H1 (cell line): ENCODE results near the gene GNG13. TPM values are rescaled to one million over a fixed set of nuclear protein-coding genes. Genes with fewer than 3 reads are reported as not detected.
A peak's percentile ranks its signal among the peaks of the same experiment; 100 is the strongest.

Experiments used
- CTCF ChIA-PET: fragments of 300-600 bp; sonication (Branson Sonifier 250); formaldehyde crosslinking; loops from one replicate; lab custom pipeline; 2021; ENCODE audit not compliant: partially characterized antibody; lab: Charles Lee
- POLR2A ChIA-PET: fragments of 300-600 bp; sonication (Branson Sonifier 250); formaldehyde crosslinking; loops from one replicate; lab custom pipeline; 2021; ENCODE audit warnings: inconsistent platforms; ENCODE audit not compliant: partially characterized antibody; lab: Charles Lee
- DNase-seq, 2 experiments: peaks; one replicate each; pipeline versions ENCODE4 v3.0.0 to v3.0.0-alpha.2; 2010 to 2022; ENCODE audit warnings: low spot score in 2 of 2, low read depth in 1 of 2, mixed read lengths in 1 of 2
- FAIRE-seq: peaks from 2 replicates; lab custom pipeline; 2011; peaks lifted over from hg19 to GRCh38; lab: Jason Lieb, UNC
- H2AFZ ChIP-seq: 2 replicates; pipeline ENCODE4 v1.8.1; 2012; ENCODE audit warnings: low read length, inconsistent platforms
- H2AK5ac ChIP-seq: 2 replicates; pipeline ENCODE4 v1.6.1; 2013; ENCODE audit warnings: low read depth, low read length
- H2BK120ac ChIP-seq: replicated peaks from 2 replicates; pipeline ENCODE3; 2013; ENCODE audit warnings: low read depth, low read length, inconsistent platforms
- H2BK12ac ChIP-seq: 2 replicates; pipeline ENCODE4 v1.6.1; 2013; ENCODE audit warnings: low read depth, low read length
- H2BK15ac ChIP-seq: 2 replicates; pipeline ENCODE4 v1.6.1; 2013; ENCODE audit warnings: low read length
- H2BK20ac ChIP-seq: 2 replicates; pipeline ENCODE4 v1.6.1; 2013; ENCODE audit warnings: low read length
- H2BK5ac ChIP-seq: 2 replicates; pipeline ENCODE4 v1.6.1; 2013; ENCODE audit warnings: low read depth, low read length
- H3K14ac ChIP-seq: 2 replicates; pipeline ENCODE4 v1.6.1; 2013; ENCODE audit warnings: inconsistent platforms; ENCODE audit not compliant: insufficient read length
- H3K18ac ChIP-seq: 2 replicates; pipeline ENCODE4 v1.6.1; 2013; ENCODE audit warnings: low read length; ENCODE audit errors: extremely low read depth
- H3K23ac ChIP-seq: 2 replicates; pipeline ENCODE4 v1.6.1; 2013; ENCODE audit warnings: inconsistent platforms; ENCODE audit not compliant: insufficient read length
- H3K23me2 ChIP-seq: 2 replicates; pipeline ENCODE4 v1.6.1; 2013; ENCODE audit warnings: low read depth, low read length
- H3K27ac ChIP-seq: 2 replicates; pipeline ENCODE4 v1.6.1; 2011; ENCODE audit warnings: low read depth, low read length, inconsistent platforms
- H3K27me3 ChIP-seq, 4 experiments: replicated peaks in 1 of 4; 1 replicate in 1 of 4; 2 replicates in 3 of 4; pipeline versions ENCODE4 v1.6.1 to v1.8.1; 2011 to 2013; ENCODE audit warnings: low read length in 3 of 4, mild to moderate bottlenecking in 3 of 4, inconsistent platforms in 2 of 4, mixed read lengths in 2 of 4, moderate library complexity in 1 of 4; ENCODE audit not compliant: control insufficient read depth in 3 of 4, insufficient read depth in 3 of 4; ENCODE audit errors: extremely low read depth in 1 of 4
- H3K36me3 ChIP-seq, 4 experiments: 2 replicates each; pipeline versions ENCODE4 v1.6.1 to v1.8.1; 2011 to 2013; ENCODE audit warnings: mild to moderate bottlenecking in 4 of 4, low read length in 3 of 4, moderate library complexity in 2 of 4, control low read depth in 1 of 4, inconsistent platforms in 1 of 4; ENCODE audit not compliant: insufficient read depth in 4 of 4, control insufficient read depth in 2 of 4
- H3K4ac ChIP-seq: replicated peaks from 2 replicates; pipeline ENCODE3; 2013; ENCODE audit warnings: low read length, low read depth, mixed read lengths, inconsistent platforms; ENCODE audit not compliant: insufficient read length
- H3K4me1 ChIP-seq, 4 experiments: replicated peaks in 1 of 4; 1 replicate in 1 of 4; 2 replicates in 3 of 4; pipeline versions ENCODE4 v1.6.1 to v1.8.1; 2011 to 2013; ENCODE audit warnings: low read length in 3 of 4, inconsistent platforms in 2 of 4, mixed read lengths in 1 of 4; ENCODE audit not compliant: insufficient read depth in 4 of 4, control insufficient read depth in 3 of 4
- H3K4me2 ChIP-seq, 2 experiments: 2 replicates each; pipeline versions ENCODE4 v1.6.1 to v1.8.1; 2011 to 2013; ENCODE audit warnings: low read depth in 2 of 2, low read length in 2 of 2, control low read depth in 1 of 2, inconsistent platforms in 1 of 2, mild to moderate bottlenecking in 1 of 2; ENCODE audit not compliant: insufficient read depth in 1 of 2
- H3K4me3 ChIP-seq, 4 experiments: fragments of 200-600, 300-600 bp in 1 of 4; sonication (generic), shearing (Covaris generic), sonication (Bioruptor Twin) in 1 of 4; 2 replicates each; pipeline versions ENCODE4 v1.5.1 to v1.8.1; 2011 to 2016; ENCODE audit warnings: low read length in 4 of 4, low read depth in 3 of 4, control low read depth in 2 of 4, inconsistent platforms in 2 of 4, mild to moderate bottlenecking in 2 of 4, mixed read lengths in 1 of 4, moderate library complexity in 1 of 4; ENCODE audit not compliant: insufficient read depth in 2 of 4; ENCODE audit errors: extremely low read depth in 1 of 4
- H3K56ac ChIP-seq: replicated peaks from 2 replicates; pipeline ENCODE3; 2013; ENCODE audit warnings: low read depth, mild to moderate bottlenecking, mixed read lengths, low read length, inconsistent platforms; ENCODE audit not compliant: insufficient read length
- H3K79me1 ChIP-seq: 2 replicates; pipeline ENCODE4 v1.6.1; 2013; ENCODE audit warnings: low read depth, low read length, control low read depth
- H3K79me2 ChIP-seq, 2 experiments: 2 replicates each; pipeline versions ENCODE4 v1.6.1 to v1.8.1; 2012 to 2013; ENCODE audit warnings: low read length in 2 of 2, mild to moderate bottlenecking in 2 of 2, inconsistent platforms in 1 of 2; ENCODE audit not compliant: insufficient read depth in 2 of 2, control insufficient read depth in 1 of 2
- H3K9ac ChIP-seq, 4 experiments: replicated peaks in 1 of 4; 1 replicate in 1 of 4; 2 replicates in 3 of 4; pipeline versions ENCODE4 v1.6.1 to v1.8.1; 2011 to 2013; ENCODE audit warnings: low read depth in 3 of 4, low read length in 3 of 4, control low read depth in 2 of 4, mild to moderate bottlenecking in 2 of 4, moderate library complexity in 2 of 4, inconsistent platforms in 1 of 4; ENCODE audit errors: extremely low read depth in 1 of 4
- H3K9me3 ChIP-seq, 2 experiments: 2 replicates each; pipeline versions ENCODE4 v1.6.1 to v1.8.1; 2012 to 2013; ENCODE audit warnings: mild to moderate bottlenecking in 2 of 2, moderate library complexity in 2 of 2, control low read depth in 1 of 2, inconsistent platforms in 1 of 2, low read depth in 1 of 2, low read length in 1 of 2, mixed read lengths in 1 of 2; ENCODE audit not compliant: insufficient read depth in 2 of 2
- H4K20me1 ChIP-seq, 2 experiments: replicated peaks in 1 of 2; 2 replicates each; pipeline versions ENCODE3 to v1.8.1; 2011 to 2013; ENCODE audit warnings: inconsistent platforms in 2 of 2, low read length in 2 of 2, mild to moderate bottlenecking in 1 of 2; ENCODE audit not compliant: insufficient read depth in 2 of 2, control insufficient read depth in 1 of 2
- H4K5ac ChIP-seq: 2 replicates; pipeline ENCODE4 v1.6.1; 2013; ENCODE audit warnings: low read length, low read depth, mixed read lengths, inconsistent platforms; ENCODE audit not compliant: insufficient read length
- H4K8ac ChIP-seq: 2 replicates; pipeline ENCODE4 v1.8.0; 2013; ENCODE audit warnings: mild to moderate bottlenecking, moderate library complexity, low read length, inconsistent platforms; ENCODE audit not compliant: insufficient read depth; ENCODE audit errors: extremely low read depth
- H4K91ac ChIP-seq: replicated peaks from 2 replicates; pipeline ENCODE3; 2013; ENCODE audit warnings: low read length, mixed read lengths, inconsistent platforms; ENCODE audit not compliant: insufficient read length
- BACH1 ChIP-seq: IDR thresholded peaks from 2 replicates; pipeline ENCODE4 v1.6.1; 2012; ENCODE audit warnings: low read length, improper control_type of control experiment
- BCL11A ChIP-seq, 2 experiments: IDR thresholded peaks; one replicate each; pipeline ENCODE4 v1.6.1; 2011; ENCODE audit warnings: low read depth in 2 of 2, low read length in 2 of 2, mild to moderate bottlenecking in 2 of 2
- CREB1 ChIP-seq: IDR thresholded peaks from 2 replicates; pipeline ENCODE4 v1.6.1; 2012; ENCODE audit warnings: inconsistent platforms
- GTF2F1 ChIP-seq: IDR thresholded peaks from 2 replicates; pipeline ENCODE4 v1.6.1; 2012; ENCODE audit warnings: low read depth, low read length, improper control_type of control experiment, borderline replicate concordance
- HDAC6 ChIP-seq: IDR thresholded peaks from one replicate; pipeline ENCODE4 v1.7.1; 2012; ENCODE audit warnings: low read depth, mild to moderate bottlenecking, inconsistent platforms, low read length, moderate library complexity
- JUND ChIP-seq: IDR thresholded peaks from 2 replicates; pipeline ENCODE4 v1.6.1; 2011; ENCODE audit warnings: mild to moderate bottlenecking, improper control_type of control experiment, low read length
- NRF1 ChIP-seq: IDR thresholded peaks from 2 replicates; pipeline ENCODE4 v1.6.1; 2011; ENCODE audit warnings: mild to moderate bottlenecking, low read depth, low read length, improper control_type of control experiment
- RXRA ChIP-seq: IDR thresholded peaks from 2 replicates; pipeline ENCODE4 v1.6.1; 2011; ENCODE audit warnings: low read depth, mild to moderate bottlenecking, low read length, moderate library complexity; ENCODE audit not compliant: insufficient read depth
- SAP30 ChIP-seq: fragments of 300-600 bp; sonication (generic); IDR thresholded peaks from 2 replicates; pipeline ENCODE4 v1.7.1; 2012; ENCODE audit warnings: low read length, moderate library complexity, mild to moderate bottlenecking, inconsistent platforms; ENCODE audit not compliant: insufficient read depth, insufficient replicate concordance
- SP4 ChIP-seq: IDR thresholded peaks from 2 replicates; pipeline ENCODE4 v1.6.1; 2012; ENCODE audit warnings: low read length, inconsistent platforms
- TBP ChIP-seq: IDR thresholded peaks from 2 replicates; pipeline ENCODE4 v1.6.1; 2011; ENCODE audit warnings: low read depth, low read length, improper control_type of control experiment
- TEAD4 ChIP-seq: IDR thresholded peaks from 2 replicates; pipeline ENCODE4 v1.6.1; 2012; ENCODE audit warnings: low read depth, low read length, inconsistent platforms, mixed read lengths
- YY1 ChIP-seq: IDR thresholded peaks from 2 replicates; pipeline ENCODE4 v1.6.1; 2011; ENCODE audit warnings: low read depth, mild to moderate bottlenecking, low read length
- WGBS, 2 experiments: shearing (Covaris generic) in 1 of 2; methylation state at CpG; one replicate each; pipeline versions ENCODE4 v1.1.6 to v1.1.7; 2013 to 2015; ENCODE audit warnings: low lambda C conversion rate in 2 of 2, mixed read lengths in 2 of 2, inconsistent platforms in 1 of 2, low coverage in 1 of 2, missing lambda C conversion rate in 1 of 2; ENCODE audit not compliant: insufficient replicate concordance in 2 of 2, insufficient coverage in 1 of 2, insufficient read length in 1 of 2; ENCODE audit errors: extremely low coverage in 1 of 2, missing lambda C conversion rate in 1 of 2; 5-methylcytosine and 5-hydroxymethylcytosine counted together
- polyA plus RNA-seq, 7 experiments: library from polyadenylated mRNA; depleted of rRNA in 3 of 7; stranded (reverse) in 5 of 7; unstranded in 2 of 7; fragments of >200 nt in 5 of 7; fragments of 200-250 nt in 2 of 7; gene quantifications; 1 replicate in 5 of 7; 2 replicates in 1 of 7; 4 replicates in 1 of 7; pipeline versions ENCODE4 v1.2.1 to v1.2.3, GENCODE V29; 2011 to 2013; ENCODE audit warnings: missing spikeins in 2 of 7, mixed read lengths in 2 of 7
- total RNA-seq: library from RNA; stranded (reverse); fragmentation: NEBNext Ultra II Directional; extraction: Animal tissue kit (Norgen Biotek cat#: 25700); gene quantifications from 2 replicates; pipeline ENCODE4 v1.2.1, GENCODE V29; 2021

The GNG13 gene
- total and polyA plus RNA-seq, 2 of the 8 experiments (the other 6 are each of a cell fraction or from before 2014, with no cell fraction given) = not detected

DNA sequence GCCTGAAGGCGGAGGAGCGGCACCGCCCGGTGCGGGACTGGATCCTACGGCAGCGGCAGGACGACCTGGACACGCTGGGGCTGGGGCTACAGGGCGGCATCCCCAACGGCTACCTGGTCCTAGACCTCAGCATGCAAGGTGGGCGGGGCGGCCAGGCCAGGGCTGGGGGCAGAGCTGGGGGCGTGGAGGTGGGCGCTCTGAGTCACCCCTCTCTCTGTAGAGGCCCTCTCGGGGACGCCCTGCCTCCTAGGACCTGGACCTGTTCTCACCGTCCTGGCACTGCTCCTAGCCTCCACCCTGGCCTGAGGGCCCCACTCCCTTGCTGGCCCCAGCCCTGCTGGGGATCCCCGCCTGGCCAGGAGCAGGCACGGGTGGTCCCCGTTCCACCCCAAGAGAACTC lies 32.1 kb downstream of the GNG13 start:
- no peaks in the 10 kb centered on the region for H3K9me3 ChIP-seq
- no peak overlapping the region for H3K14ac ChIP-seq
- H4K20me1 ChIP-seq = no peaks in the 10 kb centered on the region
- H4K8ac ChIP-seq = peak overlapping the region; percentile 11; the same call in 1 of the 2 replicates
- H3K56ac ChIP-seq = no peak overlapping the region
- no peaks in the 10 kb centered on the region for H3K79me1 ChIP-seq
- H3K27me3 ChIP-seq = no peaks in the 10 kb centered on the region
- no peak overlapping the region for H2BK15ac ChIP-seq
- no peak overlapping the region; the same call in 1 of the 2 replicates for H3K27ac ChIP-seq
- H3K4ac ChIP-seq = no peak overlapping the region
- peaks cover 0 to 8% (median 6%) of the 10 kb centered on the region in 4 experiments; a peak in 5 of 7 replicates for H3K4me1 ChIP-seq
- FAIRE-seq (no peak), DNase-seq (no peak)
- H3K23me2 ChIP-seq = no peaks in the 10 kb centered on the region; the same call in 1 of the 2 replicates
- H2AFZ ChIP-seq = no peak overlapping the region
- ChIA-PET POLR2A (interaction anchor here (1.0 to 1.8 kb wide), 3 partner anchors 9 to 52 kb away, joined by 3 read pairs; partner anchors contain the start of gene ANTKMT), CTCF (interaction anchor here (0.6 kb wide), 1 partner anchor 272 kb away, joined by 3 read pairs; no protein-coding TSS in a partner anchor)
- H3K23ac ChIP-seq = no peak overlapping the region
- WGBS, 2 experiments = 86% methylated on average over 9 of the region's 21 CpGs; no CpG with 5 or more reads in 1 of the 2 experiments
- no peaks in the 10 kb centered on the region for H3K79me2 ChIP-seq
- no peak overlapping the region for H2BK5ac ChIP-seq
- no peak overlapping the region for H4K91ac ChIP-seq
- H3K4me2 ChIP-seq = 0 out of 4 replicates have a peak overlapping the region, but pooled peaks of 1 of the 2 experiments have one; percentile 21
- no peak overlapping the region for H4K5ac ChIP-seq
- H2BK120ac ChIP-seq = no peak overlapping the region
- H2AK5ac ChIP-seq = no peak overlapping the region
- H2BK20ac ChIP-seq = no peak overlapping the region
- peak overlapping the region; percentile 32; the same call in 1 of the 2 replicates for H3K18ac ChIP-seq
- H2BK12ac ChIP-seq = peak overlapping the region; percentile 39; the same call in 1 of the 2 replicates
- no peaks in the 10 kb centered on the region for H3K36me3 ChIP-seq
- no peak overlapping the region for H3K9ac ChIP-seq
- no peak overlapping the region for H3K4me3 ChIP-seq
- TF ChIP-seq GTF2F1 = no peak
- no peak for TF ChIP-seq NRF1
- TF ChIP-seq TEAD4 = no peak
- no peak for TF ChIP-seq BCL11A (IDR thresholded peaks at IDR 0.05; ENCODE audit: low read depth in 2 of 2, low read length in 2 of 2)
- TF ChIP-seq BACH1 = no peak
- no peak for TF ChIP-seq CREB1
- TF ChIP-seq TBP = no peak
- no peak for TF ChIP-seq RXRA
- TF ChIP-seq YY1 = no peak
- no peak for TF ChIP-seq SAP30
- no peak for TF ChIP-seq SP4
- no peak for TF ChIP-seq JUND
- no peak for TF ChIP-seq HDAC6
